Upper lobe of left lung (tissue), 6 donors: ENCODE results near the gene OR11H6. TPM values are rescaled to one million over a fixed set of nuclear protein-coding genes. Genes with fewer than 3 reads are reported as not detected.
"Not testable (repeated sequence)": the region's sequence is repeated elsewhere in the genome, so short reads cannot be mapped to it uniquely, and the experiment has no call there.

Experiments used
- ATAC-seq, 2 donors: fragments of 200-7000 bp; cut with Tn5 transposase; one replicate each; pipeline ENCODE4 v1.9.1; 2022; ENCODE audit warnings: mild to moderate bottlenecking in 2 of 2, moderate library complexity in 2 of 2; ENCODE audit not compliant: low FRiP score in 2 of 2
- DNase-seq, 2 donors: peaks; one replicate each; pipeline ENCODE4 v3.0.0-alpha.2; 2019 to 2020
- H3K27ac ChIP-seq, 4 donors: fragments of 200-600 bp; sonication (generic); one replicate each; pipeline ENCODE4 v1.5.1; 2016 to 2019
- H3K27me3 ChIP-seq, 4 donors: fragments of 200-600 bp; sonication (generic); one replicate each; pipeline ENCODE4 v1.5.1; 2017 to 2019
- H3K36me3 ChIP-seq, 4 donors: fragments of 200-600 bp; sonication (generic); one replicate each; pipeline ENCODE4 v1.5.1; 2016 to 2019
- H3K4me1 ChIP-seq, 4 donors: fragments of 200-600 bp; sonication (generic); one replicate each; pipeline ENCODE4 v1.5.1; 2018 to 2019
- H3K4me3 ChIP-seq, 4 donors: fragments of 200-600 bp; sonication (generic); one replicate each; pipeline ENCODE4 v1.5.1; 2017 to 2019; ENCODE audit warnings: mild to moderate bottlenecking in 2 of 4, moderate library complexity in 1 of 4
- H3K9me3 ChIP-seq, 4 donors: fragments of 200-600 bp; sonication (generic); one replicate each; pipeline ENCODE4 v1.5.1; 2018 to 2019
- EP300 ChIP-seq, 4 donors: sonication (generic); formaldehyde crosslinking; IDR thresholded peaks; one replicate each; pipeline ENCODE4 v1.5.1; 2017; ENCODE audit warnings: antibody characterized with exemption in 4 of 4, control low read depth in 2 of 4
- POLR2A ChIP-seq, 4 donors: fragments of 450-650 bp; IDR thresholded peaks; one replicate each; pipeline ENCODE4 v1.5.1; 2016 to 2017; ENCODE audit warnings: antibody characterized with exemption in 4 of 4, mild to moderate bottlenecking in 2 of 4
- POLR2AphosphoS5 ChIP-seq, 2 donors: sonication (generic); formaldehyde crosslinking; IDR thresholded peaks; one replicate each; pipeline ENCODE4 v1.5.1; 2017; ENCODE audit warnings: antibody characterized with exemption in 2 of 2
- WGBS, 2 donors: methylation state at CpG; one replicate each; pipeline ENCODE4 v1.1.5; 2017 to 2018; 5-methylcytosine and 5-hydroxymethylcytosine counted together
- total RNA-seq, 6 donors: library from RNA; depleted of rRNA in 4 of 6; stranded (reverse); fragments of >200 nt in 4 of 6; gene quantifications; one replicate each; pipeline versions ENCODE4 v1.1.0 to v1.2.1, GENCODE V29; 2016 to 2021
- TF ChIP-seq, protein P1 (sequence below), 6 experiments: fragments of 450-650 bp in 4 of 6; fragments of 200-600 bp in 2 of 6; sonication (generic) in 2 of 6; IDR thresholded peaks; one replicate each; pipeline ENCODE4 v1.5.1; 2016 to 2019; ENCODE audit warnings: antibody characterized with exemption in 6 of 6
- donor health status: DM: no; HTN: no; CAD: no; lungs with moderate emphysema.
- donor health status: DM: no; HTN: yes; CAD: no; lungs with severe emphysema.

The OR11H6 gene, protein sequence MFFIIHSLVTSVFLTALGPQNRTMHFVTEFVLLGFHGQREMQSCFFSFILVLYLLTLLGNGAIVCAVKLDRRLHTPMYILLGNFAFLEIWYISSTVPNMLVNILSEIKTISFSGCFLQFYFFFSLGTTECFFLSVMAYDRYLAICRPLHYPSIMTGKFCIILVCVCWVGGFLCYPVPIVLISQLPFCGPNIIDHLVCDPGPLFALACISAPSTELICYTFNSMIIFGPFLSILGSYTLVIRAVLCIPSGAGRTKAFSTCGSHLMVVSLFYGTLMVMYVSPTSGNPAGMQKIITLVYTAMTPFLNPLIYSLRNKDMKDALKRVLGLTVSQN
- total RNA-seq: not detected

- ATAC-seq (no peak), DNase-seq (no peak)
- Histone ChIP-seq H3K4me3 (no peak within 1 kb of the TSS), H3K36me3 (no peaks in the 10 kb centered on the region), H3K4me1 (no peaks in the 10 kb centered on the region), H3K27ac (no peak within 1 kb of the TSS), H3K9me3 (no peaks in the 10 kb centered on the region), H3K27me3 (no peaks in the 10 kb centered on the region)
- 37 to 50% methylated on average over 2 of the region's 2 CpGs for WGBS, 2 donors
- TF ChIP-seq, protein P1, sequence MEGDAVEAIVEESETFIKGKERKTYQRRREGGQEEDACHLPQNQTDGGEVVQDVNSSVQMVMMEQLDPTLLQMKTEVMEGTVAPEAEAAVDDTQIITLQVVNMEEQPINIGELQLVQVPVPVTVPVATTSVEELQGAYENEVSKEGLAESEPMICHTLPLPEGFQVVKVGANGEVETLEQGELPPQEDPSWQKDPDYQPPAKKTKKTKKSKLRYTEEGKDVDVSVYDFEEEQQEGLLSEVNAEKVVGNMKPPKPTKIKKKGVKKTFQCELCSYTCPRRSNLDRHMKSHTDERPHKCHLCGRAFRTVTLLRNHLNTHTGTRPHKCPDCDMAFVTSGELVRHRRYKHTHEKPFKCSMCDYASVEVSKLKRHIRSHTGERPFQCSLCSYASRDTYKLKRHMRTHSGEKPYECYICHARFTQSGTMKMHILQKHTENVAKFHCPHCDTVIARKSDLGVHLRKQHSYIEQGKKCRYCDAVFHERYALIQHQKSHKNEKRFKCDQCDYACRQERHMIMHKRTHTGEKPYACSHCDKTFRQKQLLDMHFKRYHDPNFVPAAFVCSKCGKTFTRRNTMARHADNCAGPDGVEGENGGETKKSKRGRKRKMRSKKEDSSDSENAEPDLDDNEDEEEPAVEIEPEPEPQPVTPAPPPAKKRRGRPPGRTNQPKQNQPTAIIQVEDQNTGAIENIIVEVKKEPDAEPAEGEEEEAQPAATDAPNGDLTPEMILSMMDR (IDR thresholded peaks at IDR 0.05): no peak
- no peak for TF ChIP-seq EP300 (IDR thresholded peaks at IDR 0.05)
- no peak for TF ChIP-seq POLR2A (IDR thresholded peaks at IDR 0.05)
- TF ChIP-seq POLR2AphosphoS5 (IDR thresholded peaks at IDR 0.05): no peak
Measured at GRCh38 chr14:20223410-20223809, at the start of gene OR11H6. TSS of gene OR11H6 (plus strand) at chr14:20223710. CDS start at chr14:20223710, 0 bp downstream.

DNA sequence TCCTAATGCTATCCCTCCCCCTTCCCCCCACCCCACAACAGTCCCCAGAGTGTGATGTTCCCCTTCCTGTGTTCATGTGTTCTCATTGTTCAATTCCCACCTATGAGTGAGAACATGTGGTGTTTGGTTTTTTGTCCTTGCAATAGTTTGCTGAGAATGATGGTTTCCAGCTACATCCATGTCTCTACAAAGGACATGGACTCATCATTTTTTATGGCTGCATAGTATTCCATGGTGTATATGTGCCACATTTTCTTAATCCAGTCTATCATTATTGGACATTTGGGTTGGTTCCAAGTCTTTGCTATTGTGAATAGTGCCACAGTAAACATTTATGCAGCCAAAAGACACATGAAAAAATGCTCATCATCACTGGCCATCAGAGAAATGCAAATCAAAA, 49.3 kb upstream of the OR11H6 start:
- ATAC-seq, H3K4me3 ChIP-seq, H3K27me3 ChIP-seq, H3K27ac ChIP-seq, H3K4me1 ChIP-seq, H3K9me3 ChIP-seq, DNase-seq, H3K36me3 ChIP-seq: not testable (repeated sequence)

- 58 to 65% methylated on average over 6 of the region's 6 CpGs for WGBS, 2 donors
- Histone ChIP-seq H3K36me3 (no peaks in the 10 kb centered on the region), H3K4me3 (no peak overlapping the region), H3K27me3 (no peaks in the 10 kb centered on the region), H3K4me1 (no peaks in the 10 kb centered on the region), H3K9me3 (no peaks in the 10 kb centered on the region), H3K27ac (no peak overlapping the region)
- ATAC-seq (no peak), DNase-seq (no peak)
- no peak for TF ChIP-seq POLR2AphosphoS5 (IDR thresholded peaks at IDR 0.05)
- TF ChIP-seq EP300 (IDR thresholded peaks at IDR 0.05): no peak
- TF ChIP-seq POLR2A (IDR thresholded peaks at IDR 0.05): no peak
- TF ChIP-seq, protein P1 (IDR thresholded peaks at IDR 0.05): no peak
Measured at GRCh38 chr14:20176330-20176729, 47.2 kb upstream of the OR11H6 start.

GRCh38 chr14:20177433-20177974, 46.0 kb upstream of the OR11H6 start:
- 76 to 78% methylated on average over 7 of the region's 7 CpGs for WGBS, 2 donors
- ATAC-seq (no peak), DNase-seq (no peak)
- H3K4me3 ChIP-seq: no peak overlapping the region
- H3K27ac ChIP-seq: no peak overlapping the region
- no peaks in the 10 kb centered on the region for H3K9me3 ChIP-seq
- H3K27me3 ChIP-seq: no peaks in the 10 kb centered on the region
- no peaks in the 10 kb centered on the region for H3K36me3 ChIP-seq
- TF ChIP-seq POLR2A (IDR thresholded peaks at IDR 0.05): no peak
- no peak for TF ChIP-seq EP300 (IDR thresholded peaks at IDR 0.05)
- TF ChIP-seq POLR2AphosphoS5 (IDR thresholded peaks at IDR 0.05): no peak
- TF ChIP-seq, protein P1 (IDR thresholded peaks at IDR 0.05): no peak
- H3K4me1 ChIP-seq: no peaks in the 10 kb centered on the region

DNA sequence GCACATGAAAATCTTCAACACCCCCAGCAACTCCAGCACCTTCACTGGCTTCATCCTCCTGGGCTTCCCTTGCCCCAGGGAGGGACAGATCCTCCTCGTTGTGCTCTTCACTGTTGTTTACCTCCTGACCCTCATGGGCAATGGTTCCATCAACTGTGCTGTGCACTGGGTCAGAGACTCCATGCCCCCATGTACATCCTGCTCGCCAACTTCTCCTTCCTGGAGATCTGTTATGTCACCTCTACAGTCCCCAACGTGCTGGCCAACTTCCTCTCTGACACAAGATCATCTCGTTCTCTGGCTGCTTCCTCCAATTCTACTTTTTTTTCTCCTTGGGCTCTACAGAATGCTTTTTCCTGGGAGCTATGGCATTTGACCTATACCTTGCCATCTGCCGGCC, 44.3 kb upstream of the OR11H6 start:
- TF ChIP-seq, protein P1 (IDR thresholded peaks at IDR 0.05): no peak
- TF ChIP-seq POLR2AphosphoS5 (IDR thresholded peaks at IDR 0.05) (no peak), EP300 (IDR thresholded peaks at IDR 0.05) (no peak), POLR2A (IDR thresholded peaks at IDR 0.05) (no peak)
- WGBS, 2 donors: 50 to 52% methylated on average over 5 of the region's 5 CpGs
- Histone ChIP-seq H3K4me1 (no peaks in the 10 kb centered on the region), H3K4me3 (no peak overlapping the region), H3K9me3 (no peaks in the 10 kb centered on the region), H3K27ac (peak overlapping the region in 1 of 4 donors; percentile 13), H3K27me3 (no peaks in the 10 kb centered on the region), H3K36me3 (no peaks in the 10 kb centered on the region)
- peak in 1 of 2 donors; percentile 24 for DNase-seq
- peak; percentile 22 to 82 for ATAC-seq
